HUDEP-2 (cell line): ENCODE results near the gene LPIN1.
"Not testable (repeated sequence)": the region's sequence is repeated elsewhere in the genome, so short reads cannot be mapped to it uniquely, and the experiment has no call there.

Source experiments
- DNase-seq, 76 experiments: peaks; one replicate each; lab custom pipeline; 2025; ENCODE audit not compliant: unreplicated experiment in 76 of 76; lab: John Stamatoyannopoulos, UW

LPIN1 gene

DNA sequence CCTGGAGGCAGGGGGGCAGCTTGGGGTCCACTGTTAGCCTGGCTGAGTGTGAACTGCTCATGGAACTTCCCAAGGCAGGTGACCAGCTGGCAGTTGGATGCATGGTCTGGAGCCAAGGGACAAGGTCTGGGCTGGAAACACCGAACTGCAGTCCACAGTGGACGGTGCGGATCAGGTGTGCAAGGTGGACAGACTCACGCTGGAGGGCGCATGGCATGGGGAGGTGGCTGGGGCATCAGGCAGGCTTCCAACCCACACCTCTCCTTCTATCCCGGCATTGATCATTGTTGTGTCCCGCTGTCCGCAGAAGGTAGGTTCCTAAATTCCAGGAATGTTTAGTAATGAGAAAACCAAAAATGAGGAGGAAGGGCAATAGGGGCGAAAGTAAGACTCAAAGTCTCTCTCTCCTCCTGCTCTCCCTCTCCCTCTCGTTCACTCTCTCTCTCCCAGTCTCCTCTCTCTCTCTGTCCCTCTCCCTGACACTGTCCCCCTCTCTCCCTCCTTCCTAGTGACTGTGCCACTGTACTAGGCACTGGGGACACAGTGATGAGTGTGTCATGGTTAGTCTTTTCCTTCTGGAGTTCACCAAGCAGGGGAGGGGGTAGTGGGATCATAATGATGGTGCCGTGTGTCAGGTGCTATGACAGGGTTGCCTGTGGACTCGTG lies 30.3 kb upstream of the LPIN1 start:
- DNase-seq: no peak

- DNase-seq: no peak
These were observed 29.6 kb upstream of the LPIN1 start for GRCh38 chr2:11716689-11717321.

DNA sequence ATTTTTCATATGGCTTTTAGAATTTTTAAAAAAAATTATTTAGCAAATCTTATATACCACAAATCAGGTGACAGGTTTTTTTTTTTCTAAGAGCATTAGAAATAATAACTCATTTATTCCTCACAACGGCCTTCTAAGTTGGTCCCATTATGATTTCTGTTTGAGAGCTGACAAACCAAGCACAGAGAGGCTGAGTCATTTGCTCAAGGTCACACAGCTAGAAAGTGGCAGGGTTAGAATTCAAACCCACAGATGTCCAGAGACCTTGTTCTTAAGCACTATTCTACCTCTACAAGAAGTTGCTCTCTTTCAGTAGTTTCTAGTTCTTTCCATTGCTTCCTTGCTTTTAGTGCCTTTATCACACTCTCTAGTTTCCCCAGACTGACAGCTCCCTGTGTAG lies 28.8 kb upstream of the LPIN1 start:
- no peak for DNase-seq

DNA sequence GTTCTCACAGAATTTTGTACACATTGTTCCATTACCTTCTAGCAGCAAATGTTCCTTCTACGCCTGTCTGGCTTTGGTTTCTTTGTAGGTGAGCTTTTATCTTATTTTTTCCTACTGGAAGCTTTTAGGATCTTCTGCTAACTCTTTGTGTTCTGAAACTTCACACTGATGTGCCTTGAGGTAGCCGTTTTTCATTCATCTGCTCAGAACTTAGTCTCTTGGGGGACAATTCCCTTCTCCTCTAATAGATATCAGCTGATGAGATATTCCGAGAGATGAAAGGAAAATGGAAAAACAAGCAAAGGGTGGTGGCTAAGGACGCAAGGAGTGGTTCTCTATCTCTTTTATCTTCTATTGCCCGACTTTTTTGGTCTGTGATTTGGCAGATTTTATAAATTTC lies 27.8 kb upstream of the LPIN1 start:
- no peak for DNase-seq

DNA sequence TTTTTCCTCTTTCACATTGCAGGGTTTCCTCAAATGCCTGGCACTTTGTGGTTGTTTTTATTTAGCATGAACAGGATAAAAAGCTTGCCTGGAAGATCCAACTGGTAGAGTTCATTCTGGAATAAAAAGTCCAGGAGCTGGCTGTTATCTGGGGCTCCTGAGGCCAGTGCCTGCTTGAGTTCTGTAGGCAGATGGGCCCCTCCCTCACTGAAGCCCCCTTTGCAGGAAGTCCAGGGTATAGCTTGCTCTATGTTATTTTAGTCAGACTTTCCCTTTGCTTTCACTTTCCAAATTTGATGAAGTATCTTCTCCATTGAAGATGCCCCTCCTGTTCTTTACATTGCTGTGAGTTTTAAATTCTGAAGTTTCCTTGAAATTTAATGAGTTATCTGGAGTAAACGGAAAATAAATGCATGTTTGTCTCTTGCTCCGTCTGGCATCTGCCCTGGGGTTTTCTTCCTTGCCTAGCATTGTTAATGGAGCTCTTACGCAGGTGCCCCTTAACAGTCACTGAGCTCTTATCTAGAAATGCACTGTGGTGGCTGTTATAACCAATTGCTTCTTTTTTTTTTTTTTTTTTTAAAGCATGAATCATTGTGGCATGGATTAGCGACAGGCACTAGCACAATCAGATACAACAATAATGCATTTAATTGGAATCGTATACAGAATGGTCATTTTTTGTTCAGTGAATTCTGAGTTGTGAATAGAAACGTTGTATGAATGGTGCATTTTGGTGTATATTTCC lies 27.0 kb upstream of the LPIN1 start:
- peak in 12 of 76 experiments; percentile 4 to 41 (median 22) for DNase-seq

- DNase-seq: no peak
These were observed 25.7 kb upstream of the LPIN1 start for GRCh38 chr2:11720752-11721151.

DNA sequence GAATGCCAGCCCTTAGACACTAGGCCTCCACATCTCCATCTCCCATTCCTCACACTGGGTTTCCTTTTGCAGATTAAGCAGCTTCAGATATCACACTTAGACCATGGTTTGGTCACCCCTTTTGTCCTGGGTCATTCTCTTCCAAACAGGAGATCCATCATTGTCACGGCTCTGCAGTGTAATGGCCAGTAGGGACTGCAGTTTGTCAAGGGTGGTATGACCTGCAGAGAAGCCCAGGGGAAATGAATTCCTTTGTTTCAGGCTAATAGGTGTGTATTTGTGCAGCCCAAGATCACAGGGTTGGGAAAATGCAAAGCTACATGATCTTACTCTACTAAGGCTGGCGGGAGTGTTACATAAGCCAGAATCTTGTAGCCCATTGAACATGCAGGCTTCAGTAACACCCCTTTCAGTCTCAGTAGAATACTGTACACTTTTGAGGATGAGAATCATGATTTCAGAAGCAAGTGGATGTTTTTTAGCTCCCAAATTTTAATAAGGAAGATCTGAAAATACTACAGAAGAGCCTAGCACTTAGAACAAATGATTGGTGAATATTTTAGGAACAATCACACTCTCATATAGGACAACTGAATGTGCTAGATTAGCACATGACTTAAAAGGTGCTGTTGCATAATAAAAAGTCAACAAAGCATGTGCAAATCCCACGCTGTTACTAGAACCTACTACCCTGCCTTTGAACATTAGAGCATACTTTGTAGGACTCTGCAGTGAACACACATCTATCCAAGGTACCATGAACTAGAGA lies 24.0 kb upstream of the LPIN1 start:
- no peak for DNase-seq

- DNase-seq: no peak
These were observed 23.4 kb upstream of the LPIN1 start for GRCh38 chr2:11723061-11723371.

- DNase-seq: no peak
These were observed 22.3 kb upstream of the LPIN1 start for GRCh38 chr2:11724151-11724550.

DNA sequence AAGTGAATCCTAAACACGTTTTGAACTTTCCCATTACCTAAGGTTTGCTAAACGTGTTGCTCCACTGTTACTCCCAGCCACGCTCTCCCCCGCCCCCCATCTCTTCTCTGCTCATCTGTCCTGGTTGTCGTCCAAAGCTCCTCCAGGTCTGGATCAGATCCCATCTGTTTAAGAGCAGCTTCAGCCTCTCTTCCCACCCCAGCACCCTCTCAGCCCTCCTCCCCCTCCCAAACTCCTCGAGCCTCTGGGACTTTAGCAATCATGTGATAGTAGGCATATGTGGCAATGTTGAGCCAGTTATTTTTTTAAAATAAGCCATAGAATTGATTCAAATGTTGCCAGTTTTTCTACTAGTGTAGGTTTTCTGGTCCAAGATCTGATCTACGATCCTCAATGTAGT lies 20.0 kb upstream of the LPIN1 start:
- peak in 1 of 76 experiments; percentile 6 for DNase-seq

DNA sequence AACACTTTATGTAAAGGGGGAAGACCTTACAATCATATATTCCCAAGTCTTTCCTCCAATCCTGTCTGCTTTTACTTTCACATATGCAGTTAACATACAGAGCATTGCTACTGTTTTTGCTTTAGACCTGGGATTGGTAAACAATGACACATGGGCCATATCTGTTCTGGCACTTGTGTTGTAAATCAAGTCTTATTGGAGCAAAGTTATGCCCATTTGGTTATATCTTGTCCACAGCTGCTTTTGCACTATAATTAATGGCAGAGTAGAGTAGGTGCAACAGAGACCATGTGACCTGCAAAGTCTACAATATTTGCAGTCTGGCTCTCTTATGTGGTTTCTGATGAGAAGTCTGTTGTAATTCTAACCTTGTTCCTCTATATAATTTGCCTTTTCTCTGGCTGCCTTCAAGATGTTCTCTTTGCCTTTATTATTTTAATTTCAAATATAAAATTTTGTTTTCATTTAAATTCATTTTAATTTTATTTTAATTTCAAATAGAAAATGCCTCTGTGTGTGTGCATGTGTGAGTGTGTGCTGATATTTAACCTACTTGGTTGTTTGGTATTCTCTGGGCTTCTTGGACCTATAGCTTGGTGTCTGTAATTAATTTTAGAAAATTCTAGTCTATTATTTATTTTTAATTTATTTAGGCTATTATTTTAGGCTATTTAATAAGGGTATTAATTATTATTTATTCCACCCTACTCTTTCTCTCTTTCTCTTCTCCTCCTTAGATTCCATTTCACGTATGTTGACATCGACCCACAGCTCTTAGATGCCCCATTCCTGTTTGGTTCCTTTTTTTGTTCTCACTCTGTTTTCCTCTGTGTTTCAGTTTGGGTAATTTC lies 16.8 kb upstream of the LPIN1 start:
- DNase-seq: no peak

DNA sequence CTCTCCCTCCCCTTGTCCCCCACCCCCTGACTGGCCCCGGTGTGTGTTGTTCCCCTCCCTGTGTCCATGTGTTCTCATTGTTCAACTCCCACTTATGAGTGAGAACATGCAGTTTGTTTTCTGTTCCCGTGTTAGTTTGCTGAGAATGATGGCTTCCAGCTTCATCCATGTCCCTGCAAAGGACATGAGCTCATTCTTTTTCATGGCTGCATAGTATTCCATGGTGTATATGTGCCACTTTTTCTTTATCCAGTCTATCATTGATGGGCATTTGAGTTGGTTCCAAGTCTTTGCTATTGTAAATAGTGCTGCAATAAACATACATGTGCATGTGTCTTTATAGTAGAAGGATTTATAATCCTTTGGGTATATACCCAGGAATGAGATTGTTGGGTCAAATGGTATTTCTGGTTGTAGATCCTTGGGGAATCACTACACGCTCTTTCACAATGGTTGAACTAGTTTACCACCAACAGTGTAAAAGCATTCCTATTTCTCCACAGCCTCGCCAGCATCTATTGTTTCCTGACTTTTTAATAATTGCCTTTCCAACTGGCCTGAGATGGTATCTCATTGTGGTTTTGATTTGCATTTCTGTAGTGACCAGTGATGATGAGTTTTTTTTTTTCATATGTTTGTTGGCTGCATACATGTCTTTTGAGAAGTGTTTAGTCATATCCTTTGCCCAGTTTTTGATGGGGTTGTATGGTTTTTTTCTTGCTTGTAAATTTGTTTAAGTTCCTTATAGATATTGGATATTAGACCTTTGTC lies 15.0 kb upstream of the LPIN1 start:
- not testable (repeated sequence) for DNase-seq

- DNase-seq: no peak
These were observed 13.8 kb upstream of the LPIN1 start for GRCh38 chr2:11732587-11732986.

DNA sequence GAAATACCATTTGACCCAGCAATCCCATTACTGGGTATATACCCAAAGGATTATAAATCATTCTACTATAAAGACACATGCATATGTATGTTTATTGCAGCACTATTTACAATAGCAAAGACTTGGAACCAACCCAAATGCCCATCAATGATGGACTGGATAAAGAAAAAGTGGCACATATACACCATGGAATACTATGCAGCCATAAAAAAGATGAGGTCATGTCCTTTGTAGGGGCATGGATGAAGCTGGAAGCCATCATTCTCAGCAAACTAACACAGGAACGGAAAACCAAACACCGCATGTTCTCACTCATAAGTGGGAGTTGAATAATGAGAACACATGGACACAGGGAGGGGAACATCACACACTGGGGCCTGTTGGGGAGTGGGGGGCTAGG lies 8.6 kb upstream of the LPIN1 start:
- not testable (repeated sequence) for DNase-seq

DNA sequence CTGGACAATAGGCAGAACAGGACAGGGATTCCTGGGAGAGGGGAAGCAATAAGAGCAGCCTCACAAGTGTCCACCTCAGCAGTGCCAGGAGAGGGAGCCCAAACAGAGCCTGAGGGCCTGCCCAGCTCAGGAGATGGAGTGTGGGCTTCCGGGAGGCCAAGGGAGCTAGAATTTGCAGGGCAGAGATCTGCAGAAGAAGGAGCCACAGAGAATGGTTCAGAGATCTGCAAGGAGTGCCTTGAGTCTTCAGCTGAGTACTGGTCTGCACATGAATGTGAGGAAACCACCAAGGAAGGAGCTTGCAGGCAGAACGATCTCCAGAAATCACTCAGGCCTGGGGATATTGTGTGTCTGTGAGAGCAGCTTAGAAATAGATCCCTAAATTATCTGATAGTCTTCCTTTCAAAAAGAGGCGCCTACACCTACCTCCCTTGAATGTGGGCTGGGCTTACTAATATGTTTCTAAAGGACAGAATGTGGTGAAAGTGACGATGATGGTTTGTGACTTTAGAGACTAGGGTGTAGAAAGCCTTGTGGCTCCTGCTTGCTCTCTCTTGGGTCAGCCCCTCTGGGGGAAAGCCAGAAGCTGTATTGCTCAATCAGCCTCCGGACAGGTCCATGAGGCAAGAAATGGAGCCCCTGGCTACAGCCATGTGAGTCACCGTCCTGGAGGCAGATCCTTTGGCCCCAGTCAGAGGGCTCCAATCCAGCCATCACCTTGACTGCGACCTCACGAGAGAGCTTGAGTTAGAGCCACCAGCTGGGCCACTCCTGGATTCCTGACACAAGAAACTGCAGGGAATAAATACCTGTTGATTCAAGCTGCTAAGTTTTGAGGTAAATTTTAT lies 7.6 kb upstream of the LPIN1 start:
- peak in 9 of 76 experiments; percentile 12 to 43 (median 18) for DNase-seq

- DNase-seq: no peak
These were observed 5.7 kb upstream of the LPIN1 start for GRCh38 chr2:11740723-11741122.

DNA sequence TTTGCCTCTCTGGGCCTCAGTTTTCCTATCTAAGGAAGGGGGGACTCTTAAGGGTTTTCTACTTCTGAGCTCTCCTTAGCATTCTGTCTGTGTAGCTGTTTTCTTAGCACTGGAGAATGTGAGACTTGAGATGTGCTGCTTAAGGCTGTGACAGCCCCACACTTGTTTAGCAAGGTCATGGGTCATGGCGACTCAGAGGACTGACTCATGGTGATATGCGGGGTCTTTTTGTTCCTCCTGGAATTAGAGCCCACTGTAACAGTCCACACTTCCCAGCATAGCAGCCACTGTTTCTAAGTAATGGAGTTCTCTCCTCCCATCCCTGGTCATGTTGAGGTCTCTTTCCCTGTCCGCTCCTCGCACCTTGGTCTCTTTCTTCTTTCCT lies 4.1 kb upstream of the LPIN1 start:
- no peak for DNase-seq

DNA sequence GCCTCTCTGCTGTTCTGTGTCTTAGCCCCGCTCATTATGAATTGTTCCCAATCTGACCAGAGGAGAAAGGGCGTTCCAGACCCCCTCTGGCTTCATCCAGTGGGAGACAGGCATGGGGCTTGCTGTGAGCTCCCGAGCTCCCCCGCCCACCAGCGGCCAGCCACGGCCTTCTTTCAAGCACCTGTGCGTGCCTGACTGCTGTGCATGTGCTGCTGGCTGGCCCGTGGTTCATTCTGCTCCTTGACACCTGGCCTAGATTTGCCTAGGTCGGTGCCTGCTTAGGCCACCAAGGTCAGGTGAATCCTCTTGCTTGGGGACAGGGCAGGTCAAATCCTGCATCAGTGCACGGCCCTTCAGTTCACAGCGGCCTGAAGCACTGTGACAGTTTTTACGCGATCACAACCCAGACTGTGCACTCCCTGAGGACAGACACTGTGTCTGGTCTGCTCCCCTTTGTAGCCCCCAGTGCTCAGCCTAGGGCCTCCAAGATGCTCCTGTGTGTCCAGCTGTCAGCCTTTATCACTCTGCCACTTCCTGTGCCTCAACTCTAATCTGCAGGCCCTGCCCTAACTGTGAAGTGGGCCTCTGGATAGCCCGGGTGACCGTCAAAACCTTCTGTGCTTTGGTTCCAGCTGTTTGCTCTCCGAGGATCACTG lies 3.6 kb upstream of the LPIN1 start:
- peak in 1 of 76 experiments; percentile 9 for DNase-seq
